A549 (cell line): ENCODE results near the gene HECTD3. TPM values are rescaled to one million over a fixed set of nuclear protein-coding genes. Genes with fewer than 3 reads are reported as not detected.
A peak's percentile ranks its signal among the peaks of the same experiment; 100 is the strongest.

Experiments used
- ATAC-seq, 2 experiments: fragments of 200-7000 bp in 1 of 2; fragments of >200 bp in 1 of 2; cut with Nextera tagmentation in 1 of 2; cut with Tn5 transposase in 1 of 2; 3 replicates each; pipeline versions ENCODE4 v1.8.0 to v1.9.1; 2018 to 2020; ENCODE audit warnings: mild to moderate bottlenecking in 1 of 2, moderate library complexity in 1 of 2
- CTCF ChIA-PET: fragments of 300-600 bp; sonication (Branson Sonifier 250); formaldehyde crosslinking; extraction: SDS; loops from one replicate; lab custom pipeline; 2021; ENCODE audit warnings: antibody characterized with exemption, inconsistent platforms; lab: Yijun Ruan, JAX
- POLR2A ChIA-PET: fragments of 350-600 bp; formaldehyde crosslinking; extraction: SDS; loops from one replicate; lab custom pipeline; 2021; ENCODE audit warnings: antibody characterized with exemption, inconsistent platforms; lab: Yijun Ruan, JAX
- DNase-seq, 2 experiments: peaks; one replicate each; pipeline versions ENCODE4 v3.0.0 to v3.0.0-alpha.2; 2011 to 2016; ENCODE audit warnings: low read depth in 1 of 2, low spot score in 1 of 2
- FAIRE-seq: peaks from 2 replicates; lab custom pipeline; 2011; peaks lifted over from hg19 to GRCh38; lab: Jason Lieb, UNC
- H3K27ac ChIP-seq, 2 experiments: fragments of >200 bp; sonication (Bioruptor Twin); formaldehyde crosslinking; 3 replicates each; pipeline ENCODE4 v1.5.1; 2016 to 2017
- H3K4me1 ChIP-seq: fragments of >200 bp; sonication (Bioruptor Twin); formaldehyde crosslinking; 3 replicates; pipeline ENCODE4 v1.6.1; 2016
- H3K4me2 ChIP-seq: fragments of >200 bp; sonication (Bioruptor Twin); formaldehyde crosslinking; 3 replicates; pipeline ENCODE4 v1.6.1; 2016
- H3K4me3 ChIP-seq: fragments of >200 bp; sonication (Bioruptor Twin); formaldehyde crosslinking; 3 replicates; pipeline ENCODE4 v1.5.1; 2016
- H3K9me3 ChIP-seq: fragments of >200 bp; sonication (Bioruptor Twin); formaldehyde crosslinking; 3 replicates; pipeline ENCODE4 v1.6.1; 2016
- CHD2 ChIP-seq: fragments of 150-350 bp; IDR thresholded peaks from 2 replicates; pipeline ENCODE4 v1.6.1; 2014; ENCODE audit warnings: low read length; ENCODE audit not compliant: partially characterized antibody
- CHD4 ChIP-seq: fragments of 200-600 bp; sonication (generic); IDR thresholded peaks from 2 replicates; pipeline ENCODE4 v1.6.1; 2016; ENCODE audit warnings: antibody characterized with exemption, mild to moderate bottlenecking, borderline replicate concordance
- ELK1 ChIP-seq: fragments of 150-350 bp; IDR thresholded peaks from 2 replicates; pipeline ENCODE4 v1.6.1; 2014; ENCODE audit warnings: low read depth, mild to moderate bottlenecking, low read length
- HDAC2 ChIP-seq: fragments of 200-600 bp; sonication (generic); IDR thresholded peaks from 2 replicates; pipeline ENCODE4 v1.6.1; 2016
- HMGXB4 ChIP-seq: fragments of 250-450 bp; sonication (Bioruptor Pico); IDR thresholded peaks from 2 replicates; pipeline ENCODE4 v1.5.0; 2021; ENCODE audit warnings: mild to moderate bottlenecking, moderate library complexity, borderline replicate concordance
- HOXB5 ChIP-seq: fragments of 250-450 bp; sonication (Bioruptor Pico); IDR thresholded peaks from 2 replicates; pipeline ENCODE4 v1.5.0; 2020; ENCODE audit warnings: mild to moderate bottlenecking, moderate library complexity
- JUN ChIP-seq, 2 experiments: fragments of >200 bp; sonication (Bioruptor Twin); formaldehyde crosslinking; IDR thresholded peaks; 2 replicates in 1 of 2; 3 replicates in 1 of 2; pipeline ENCODE4 v1.6.1; 2016 to 2017
- KDM1A ChIP-seq: fragments of 200-600 bp; sonication (generic); IDR thresholded peaks from 2 replicates; pipeline ENCODE4 v1.6.1; 2016; ENCODE audit warnings: low read depth, mild to moderate bottlenecking
- MAFK ChIP-seq: fragments of 450-650 bp; IDR thresholded peaks from 2 replicates; pipeline ENCODE4 v1.6.1; 2014; ENCODE audit not compliant: partially characterized antibody
- MAX ChIP-seq: IDR thresholded peaks from 2 replicates; pipeline ENCODE4 v1.6.1; 2012
- PBX3 ChIP-seq: IDR thresholded peaks from 2 replicates; pipeline ENCODE4 v1.6.1; 2012
- SREBF2 ChIP-seq: fragments of 450-650 bp; IDR thresholded peaks from 2 replicates; pipeline ENCODE4 v1.6.1; 2014; ENCODE audit warnings: mild to moderate bottlenecking, moderate library complexity
- USF2 ChIP-seq: fragments of 450-650 bp; IDR thresholded peaks from 2 replicates; pipeline ENCODE4 v1.6.1; 2014; ENCODE audit warnings: antibody characterized with exemption
- ZC3H11A ChIP-seq: fragments of 450-650 bp; IDR thresholded peaks from 2 replicates; pipeline ENCODE4 v1.6.1; 2014; ENCODE audit warnings: antibody characterized with exemption, mild to moderate bottlenecking
- ZNF302 ChIP-seq: fragments of 250-450 bp; sonication (Bioruptor Pico); IDR thresholded peaks from 2 replicates; pipeline ENCODE4 v1.9.0; 2021; ENCODE audit warnings: inconsistent platforms, mild to moderate bottlenecking, moderate library complexity
- WGBS: methylation state at CpG from one replicate; pipeline ENCODE4 v1.1.6; 2017; ENCODE audit errors: missing lambda C conversion rate; 5-methylcytosine and 5-hydroxymethylcytosine counted together
- polyA plus RNA-seq, 4 experiments: library from polyadenylated mRNA; depleted of rRNA in 3 of 4; stranded (reverse); fragments of >200 nt; fragmentation: RNase III in 1 of 4; extraction: RNeasy Plus Mini Kit Qiagen cat#74134 plus additional on column Dnase treatment in 1 of 4; gene quantifications; 2 replicates in 3 of 4; 3 replicates in 1 of 4; pipeline ENCODE4 v1.2.3, GENCODE V29; 2011 to 2017

The HECTD3 gene
- polyA plus RNA-seq, 2 of the 4 experiments (the other 2 are of a cell fraction), result 19.6 to 24.2 TPM

- no peak for TF ChIP-seq HMGXB4 (CRISPR knock-in tag)
- TF ChIP-seq SREBF2, result no peak
- TF ChIP-seq HOXB5 (CRISPR knock-in tag), result no peak
- no peak; the same call in 1 of the 2 replicates for TF ChIP-seq MAX
- no peak for TF ChIP-seq CHD2
- no peak for TF ChIP-seq CHD4
- no peak for TF ChIP-seq KDM1A
- TF ChIP-seq HDAC2, result no peak
- TF ChIP-seq PBX3, result no peak
- TF ChIP-seq ZC3H11A, result no peak
- peak in 1 of 2 experiments; percentile 60; a peak in 2 of 5 replicates for TF ChIP-seq JUN (IDR thresholded peaks at IDR 0.05)
Measured at GRCh38 chr1:45011837-45012638, 914 bp upstream of the HECTD3 start, which contains the start of gene UROD (continued).

- WGBS, result 45% methylated on average over 23 of the region's 41 CpGs
- ATAC-seq, result peak in 1 of 2 experiments; percentile 19; a peak in 4 of 6 replicates
- H3K4me3 ChIP-seq, result peak overlapping the region; percentile 97
- H3K27ac ChIP-seq, result peak overlapping the region; percentile 67 to 93
- no peaks in the 10 kb centered on the region for H3K9me3 ChIP-seq
- ChIA-PET POLR2A (interaction anchor here (0.6 to 3.4 kb wide), 8 partner anchors 23 to 481 kb away, joined by 4 to 57 read pairs (median 8); partner anchors contain the start of genes EIF2B3, MUTYH, PLK3 and RPS8), CTCF (interaction anchor here (0.6 to 20.8 kb wide), 10 partner anchors 8 to 500 kb away, joined by 3 to 488 read pairs (median 3); partner anchors contain the start of gene EIF2B3)
- peaks cover 8% of the 10 kb centered on the region; the same call in 2 of the 3 replicates for H3K4me1 ChIP-seq
- DNase-seq, result peak in 1 of 2 experiments; percentile 19
- no peak for FAIRE-seq
- TF ChIP-seq USF2, result no peak
- no peak for TF ChIP-seq MAFK
- TF ChIP-seq ZNF302 (CRISPR knock-in tag), result no peak
- TF ChIP-seq ELK1, result no peak
- H3K4me2 ChIP-seq, result peak overlapping the region; percentile 90
Measured at GRCh38 chr1:45009956-45010854, 919 bp downstream of the HECTD3 start.
